Measurements from ENCODE around the gene GRIN1.

- TF ChIP-seq POLR2A (IDR thresholded peaks at IDR 0.05; ENCODE audit: low read length) (no peak), GATA1 (IDR thresholded peaks at IDR 0.05; ENCODE audit: low read depth, low read length) (no peak)
Observed at GRCh38 chr9:137128862-137129455, 10.0 kb upstream of the GRIN1 start.
